HCEC 1CT (cell line): ENCODE results near the gene OR10A3.

Experiments
- DNase-seq: peaks from one replicate; pipeline ENCODE4 v3.0.0-alpha.2; 2017

Gene OR10A3

GRCh38 chr11:7931168-7931567 lies 10.3 kb downstream of the OR10A3 start, which contains the start of gene OR10A6:
Gene OR10A6 (minus strand): TSS chr11:7931268. CDS start chr11:7928662, 2,606 bp downstream.
- no peak for DNase-seq

GRCh38 chr11:7927635-7928034 lies 13.9 kb downstream of the OR10A3 start:
- peak; percentile 78 for DNase-seq

GRCh38 chr11:7924536-7924935 lies 17.0 kb downstream of the OR10A3 start:
- no peak for DNase-seq

GRCh38 chr11:7918141-7918540 lies 23.4 kb downstream of the OR10A3 start:
- DNase-seq = no peak

GRCh38 chr11:7911011-7911410 lies 30.5 kb downstream of the OR10A3 start:
- DNase-seq = no peak

- DNase-seq = no peak
These were observed 31.2 kb downstream of the OR10A3 start for GRCh38 chr11:7910286-7910788.

- no peak for DNase-seq
These were observed 31.8 kb downstream of the OR10A3 start for GRCh38 chr11:7909585-7910285.

GRCh38 chr11:7907121-7907520 lies 34.4 kb downstream of the OR10A3 start:
- no peak for DNase-seq

GRCh38 chr11:7906481-7906880 lies 35.0 kb downstream of the OR10A3 start:
- DNase-seq = no peak

GRCh38 chr11:7905961-7906429 lies 35.5 kb downstream of the OR10A3 start:
- DNase-seq = no peak

- no peak for DNase-seq
These were observed 36.0 kb downstream of the OR10A3 start for GRCh38 chr11:7905549-7905948.

GRCh38 chr11:7904917-7905316 lies 36.6 kb downstream of the OR10A3 start:
- peak; percentile 66 for DNase-seq

GRCh38 chr11:7903940-7904339 lies 37.6 kb downstream of the OR10A3 start:
- DNase-seq = no peak

GRCh38 chr11:7901319-7901854 lies 40.1 kb downstream of the OR10A3 start:
- DNase-seq = no peak

- DNase-seq = no peak
These were observed 40.8 kb downstream of the OR10A3 start for GRCh38 chr11:7900686-7901085.

- DNase-seq = no peak
These were observed 42.1 kb downstream of the OR10A3 start for GRCh38 chr11:7899418-7899817.

- DNase-seq = no peak
These were observed 42.7 kb downstream of the OR10A3 start for GRCh38 chr11:7898666-7899283.

GRCh38 chr11:7896009-7896785 lies 45.3 kb downstream of the OR10A3 start:
- no peak for DNase-seq

- DNase-seq = no peak
These were observed 47.3 kb downstream of the OR10A3 start for GRCh38 chr11:7894251-7894650.

GRCh38 chr11:7893796-7894195 lies 47.7 kb downstream of the OR10A3 start:
- no peak for DNase-seq

GRCh38 chr11:7892840-7893254 lies 48.7 kb downstream of the OR10A3 start:
- peak; percentile 85 for DNase-seq

- peak; percentile 92 for DNase-seq
These were observed 49.3 kb downstream of the OR10A3 start for GRCh38 chr11:7892059-7892699.
